AG04450 (cell line): Measurements from ENCODE around the gene DNAJC1. TPM values are rescaled to one million over a fixed set of nuclear protein-coding genes. Genes with fewer than 3 reads are reported as not detected.

ENCODE experiments used
- CTCF ChIA-PET: fragments of 300-600, 350-600 bp; formaldehyde crosslinking; extraction: SDS; loops from one replicate; lab custom pipeline; 2022; ENCODE audit warnings: antibody characterized with exemption, inconsistent platforms; lab: Charles Lee
- POLR2A ChIA-PET: fragments of 350-600 bp; formaldehyde crosslinking; extraction: SDS; loops from one replicate; lab custom pipeline; 2021; ENCODE audit warnings: antibody characterized with exemption, inconsistent platforms; lab: Yijun Ruan, JAX
- DNase-seq: peaks from one replicate; pipeline ENCODE4 v3.0.0-alpha.2; 2011; ENCODE audit warnings: low read depth, low spot score
- H3K27ac ChIP-seq: one replicate; pipeline ENCODE4 v1.5.1; 2012; ENCODE audit warnings: low read depth, low read length, control low read depth
- H3K27me3 ChIP-seq: one replicate; pipeline ENCODE4 v1.6.0; 2012; ENCODE audit warnings: low read length; ENCODE audit not compliant: control insufficient read depth, insufficient read depth
- H3K4me3 ChIP-seq: 2 replicates; pipeline ENCODE4 v1.5.1; 2011; ENCODE audit warnings: mild to moderate bottlenecking, low read depth, low read length, control low read depth
- H3K9me3 ChIP-seq: 2 replicates; pipeline ENCODE4 v1.5.1; 2012; ENCODE audit warnings: low read length; ENCODE audit not compliant: control insufficient read depth, insufficient read depth
- CTCF ChIP-seq: IDR thresholded peaks from 2 replicates; pipeline ENCODE4 v1.5.1; 2011; ENCODE audit warnings: low read depth, low read length, control low read depth, inconsistent platforms
- polyA plus RNA-seq: library from polyadenylated mRNA; depleted of rRNA; stranded (reverse); fragments of >200 nt; gene quantifications from 2 replicates; pipeline ENCODE4 v1.2.3, GENCODE V29; 2011

DNAJC1 gene
- polyA plus RNA-seq, 1 experiment: 21.5 TPM

DNA sequence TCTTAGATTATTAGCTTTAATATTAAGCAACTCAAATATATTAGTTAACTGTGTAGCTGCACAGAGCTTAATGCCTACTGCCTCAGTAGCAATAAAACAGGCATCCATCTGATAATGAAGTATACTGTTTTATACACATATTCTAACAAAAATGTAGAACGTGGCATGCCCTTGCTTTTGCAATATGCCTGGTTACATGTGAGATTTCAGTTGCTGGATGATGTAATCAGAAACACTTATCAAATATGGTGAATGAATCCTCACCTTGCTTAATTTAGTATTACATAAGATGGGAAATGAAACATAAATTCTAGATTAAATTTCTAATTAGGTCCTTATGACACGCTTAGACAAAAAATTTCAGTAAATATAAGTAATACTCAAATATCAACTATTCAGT lies 8.0 kb downstream of the DNAJC1 start:
- no peak for TF ChIP-seq CTCF
- no peak for DNase-seq
- Histone ChIP-seq H3K27me3 (no peaks in the 10 kb centered on the region), H3K27ac (no peak overlapping the region), H3K4me3 (no peak overlapping the region), H3K9me3 (no peaks in the 10 kb centered on the region)
- ChIA-PET POLR2A (no interaction called here), CTCF (no interaction called here)

DNA sequence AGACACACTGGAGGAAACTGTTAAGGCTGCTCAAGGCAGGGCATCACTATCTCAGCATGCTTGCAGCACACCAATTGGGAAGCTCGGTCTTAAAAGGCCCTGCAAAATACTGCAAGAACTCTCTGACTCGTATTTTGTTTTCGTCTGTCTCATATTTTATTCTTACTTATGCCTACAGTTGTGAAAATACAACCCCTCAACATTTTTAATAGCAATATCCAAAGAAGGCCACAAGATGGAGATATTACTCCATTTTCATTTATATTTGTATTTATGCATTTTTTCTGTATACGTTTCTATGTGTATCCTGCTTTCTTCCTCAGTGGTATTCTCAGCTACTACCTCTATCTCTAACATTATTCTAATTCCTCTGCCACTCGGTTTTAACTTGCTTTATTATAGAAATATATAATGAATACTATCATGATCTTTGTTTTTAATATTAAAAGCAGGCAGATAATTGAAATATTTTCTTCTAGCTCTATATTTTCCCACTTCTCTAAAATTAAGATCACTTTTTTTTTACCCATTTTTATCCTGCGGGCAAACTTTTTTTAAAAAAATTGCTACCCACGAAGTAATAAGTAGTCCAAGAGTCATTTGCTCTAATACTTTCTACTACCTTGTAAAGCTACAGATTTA lies 10.0 kb downstream of the DNAJC1 start:
- Histone ChIP-seq H3K9me3 (no peaks in the 10 kb centered on the region), H3K27ac (no peak overlapping the region), H3K27me3 (no peaks in the 10 kb centered on the region), H3K4me3 (no peak overlapping the region)
- DNase-seq: no peak
- peak; percentile 54 for TF ChIP-seq CTCF
- CTCF ChIA-PET: interaction anchor here (0.5 to 4.0 kb wide), 29 partner anchors 9 to 1301 kb away, joined by 3 to 31 read pairs (median 3); partner anchors contain the start of gene DNAJC1
- POLR2A ChIA-PET: no interaction called here

DNA sequence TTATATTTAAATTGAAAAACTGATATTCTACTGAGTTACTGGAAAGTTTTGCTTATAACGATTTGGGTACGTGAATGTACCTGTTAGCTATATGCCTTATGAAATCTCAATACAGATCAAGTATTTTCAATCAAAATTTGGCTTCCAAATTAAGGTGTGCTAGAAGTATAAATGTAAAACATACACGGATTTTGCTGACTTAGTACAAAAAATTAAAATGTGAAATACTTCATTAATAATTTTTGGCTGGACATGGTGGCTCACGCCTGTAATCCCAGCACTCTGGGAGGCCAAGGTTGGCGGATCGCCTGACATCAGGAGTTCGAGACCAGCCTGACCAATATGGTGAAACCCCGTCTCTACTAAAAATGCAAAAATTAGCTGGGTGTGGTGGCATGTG lies 11.7 kb downstream of the DNAJC1 start:
- no peak overlapping the region for H3K4me3 ChIP-seq
- no peak for DNase-seq
- TF ChIP-seq CTCF: no peak
- H3K27me3 ChIP-seq: no peaks in the 10 kb centered on the region
- ChIA-PET CTCF (interaction anchor here (0.6 to 4.0 kb wide), 6 partner anchors 11 to 1077 kb away, joined by 3 to 30 read pairs (median 4); partner anchors contain the start of gene DNAJC1), POLR2A (no interaction called here)
- no peak overlapping the region for H3K27ac ChIP-seq
- no peaks in the 10 kb centered on the region for H3K9me3 ChIP-seq

- ChIA-PET POLR2A (no interaction called here), CTCF (interaction anchor here (1.3 to 4.0 kb wide), 3 partner anchors 12 to 584 kb away, joined by 3 to 30 read pairs (median 5); partner anchors contain the start of gene DNAJC1)
- H3K9me3 ChIP-seq: no peaks in the 10 kb centered on the region
- H3K27ac ChIP-seq: no peak overlapping the region
- no peaks in the 10 kb centered on the region for H3K27me3 ChIP-seq
- TF ChIP-seq CTCF: no peak
- no peak overlapping the region for H3K4me3 ChIP-seq
- no peak for DNase-seq
Measured at GRCh38 chr10:21990449-21990848, 13.1 kb downstream of the DNAJC1 start.

DNA sequence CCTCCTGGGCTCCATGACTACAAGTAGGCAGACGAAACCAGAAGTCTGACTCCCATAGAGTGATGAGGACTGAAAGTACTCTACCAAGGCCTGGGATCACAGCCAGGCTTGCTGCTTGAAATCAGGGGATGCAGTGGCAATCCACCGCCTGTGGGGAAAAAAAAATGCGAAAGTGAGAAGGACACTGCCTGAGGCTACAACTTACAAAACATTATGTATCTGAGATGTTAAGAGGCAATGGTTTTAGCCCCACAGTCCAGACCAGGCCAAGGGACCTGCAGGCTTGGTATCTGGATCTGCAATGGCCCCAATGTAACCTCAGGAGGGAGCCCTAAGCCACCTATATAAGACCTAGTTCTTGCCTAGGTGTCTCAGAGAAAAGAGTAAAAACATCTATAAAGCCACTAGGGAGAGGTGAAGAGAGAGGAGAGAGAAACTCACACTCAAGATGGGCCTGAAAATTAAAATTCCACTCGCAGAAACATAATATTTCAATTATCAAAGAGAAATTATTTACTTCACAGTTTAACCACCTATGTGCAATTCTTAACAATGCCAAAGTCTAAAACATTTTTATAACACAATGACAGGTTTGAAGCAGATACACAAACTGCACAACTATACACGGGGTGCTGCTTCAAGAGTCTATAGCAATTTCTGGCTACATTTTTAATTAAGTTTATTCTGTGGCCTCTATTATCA lies 13.9 kb downstream of the DNAJC1 start:
- Histone ChIP-seq H3K27me3 (no peaks in the 10 kb centered on the region), H3K4me3 (no peak overlapping the region), H3K27ac (no peak overlapping the region), H3K9me3 (no peaks in the 10 kb centered on the region)
- peak; percentile 48 for TF ChIP-seq CTCF
- DNase-seq: no peak
- POLR2A ChIA-PET: no interaction called here
- CTCF ChIA-PET: interaction anchor here (1.2 kb wide), 1 partner anchor 8 kb away, joined by 3 read pairs; no protein-coding TSS in a partner anchor
